Measurements from ENCODE around the gene NOB1. TPM values are rescaled to one million over a fixed set of nuclear protein-coding genes. Genes with fewer than 3 reads are reported as not detected.

NOB1 gene
- total RNA-seq, 1 experiment from 2014 or later: 31.9 TPM

DNA sequence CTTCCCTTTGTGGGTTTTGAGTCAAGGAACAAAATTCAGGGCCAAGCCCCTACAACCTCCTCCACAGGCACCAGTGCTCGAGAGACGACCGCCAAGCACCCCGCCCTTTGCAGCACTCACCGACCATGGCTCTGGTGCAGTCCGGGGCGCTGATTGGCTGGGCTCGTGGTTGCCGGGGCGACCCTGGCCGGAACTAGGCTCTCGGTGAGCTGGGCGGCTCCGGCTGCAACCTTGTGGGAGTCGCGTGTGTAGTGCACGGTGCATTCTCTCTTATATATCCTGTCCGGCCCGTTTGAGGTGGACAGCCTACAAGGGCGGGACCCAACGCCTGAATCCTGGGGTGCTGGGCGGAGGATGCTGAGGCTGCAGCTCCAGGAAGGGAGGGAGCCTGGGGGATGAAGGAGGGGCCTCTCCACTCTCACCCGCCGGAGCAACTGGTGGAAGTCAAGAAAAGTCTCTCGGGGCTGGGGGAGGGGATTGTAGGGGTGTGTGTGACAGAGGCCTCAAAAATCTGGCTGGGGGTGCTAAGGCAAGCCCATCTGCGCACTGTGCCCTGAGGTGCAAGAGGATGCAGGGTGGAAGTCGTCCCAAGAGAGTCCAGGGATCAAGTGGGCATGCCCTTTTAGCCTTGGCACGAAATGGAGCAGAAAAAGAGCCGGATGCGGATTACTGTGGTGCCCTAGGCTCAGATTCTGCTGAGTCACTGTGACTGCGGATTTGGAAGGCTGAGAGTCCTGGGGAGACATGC lies 28.2 kb downstream of the NOB1 start, which contains the start of gene NQO1:
Gene NQO1 (minus strand): TSS at position 248 of the 748 bp plus-strand sequence. CDS start 121 bp downstream, at position 127.
- H3K4me3 ChIP-seq (ENCODE audit: low read length): peak within 1 kb of the TSS; percentile 85
- BruUV-seq (replicated peaks): no TSS peak
- CTCF ChIA-PET: interaction anchor here (0.6 to 1.0 kb wide), 3 partner anchors 13 to 28 kb away, joined by 3 to 4 read pairs (median 3); partner anchors contain the start of gene NOB1
- H3K36me3 ChIP-seq (ENCODE audit: low read depth, low read length): no peaks in the 10 kb centered on the region
- H3K9ac ChIP-seq (ENCODE audit: low read length): peak within 1 kb of the TSS; percentile 99
- H3K27ac ChIP-seq (ENCODE audit: low read length): peak within 1 kb of the TSS; percentile 100
- H3K9me3 ChIP-seq (ENCODE audit: low read length): no peaks in the 10 kb centered on the region
- H3K27me3 ChIP-seq (ENCODE audit: low read length): no peaks in the 10 kb centered on the region
- H3K9me2 ChIP-seq (replicated peaks; ENCODE audit: low read length): no peaks in the 10 kb centered on the region
- POLR2A ChIA-PET (ENCODE audit: unreplicated experiment): no interaction called here
- peak; percentile 95 for DNase-seq
- H3K4me2 ChIP-seq (ENCODE audit: low read length): peak within 1 kb of the TSS; percentile 83
- peaks cover 7% of the 10 kb centered on the region; the same call in 1 of the 2 replicates for H4K20me1 ChIP-seq (ENCODE audit: low read length)
- peaks cover 37% of the 10 kb centered on the region for H3K4me1 ChIP-seq (ENCODE audit: insufficient read depth, low read length)
- intact Hi-C loops (cut with micrococcal nuclease): loop anchor here (1.0 kb wide), 1 partner anchor 28 kb away; the partner anchor contains the start of gene NOB1
- peaks cover 69% of the 10 kb centered on the region for H3K79me2 ChIP-seq (ENCODE audit: low read length)
- TF ChIP-seq, protein P1, sequence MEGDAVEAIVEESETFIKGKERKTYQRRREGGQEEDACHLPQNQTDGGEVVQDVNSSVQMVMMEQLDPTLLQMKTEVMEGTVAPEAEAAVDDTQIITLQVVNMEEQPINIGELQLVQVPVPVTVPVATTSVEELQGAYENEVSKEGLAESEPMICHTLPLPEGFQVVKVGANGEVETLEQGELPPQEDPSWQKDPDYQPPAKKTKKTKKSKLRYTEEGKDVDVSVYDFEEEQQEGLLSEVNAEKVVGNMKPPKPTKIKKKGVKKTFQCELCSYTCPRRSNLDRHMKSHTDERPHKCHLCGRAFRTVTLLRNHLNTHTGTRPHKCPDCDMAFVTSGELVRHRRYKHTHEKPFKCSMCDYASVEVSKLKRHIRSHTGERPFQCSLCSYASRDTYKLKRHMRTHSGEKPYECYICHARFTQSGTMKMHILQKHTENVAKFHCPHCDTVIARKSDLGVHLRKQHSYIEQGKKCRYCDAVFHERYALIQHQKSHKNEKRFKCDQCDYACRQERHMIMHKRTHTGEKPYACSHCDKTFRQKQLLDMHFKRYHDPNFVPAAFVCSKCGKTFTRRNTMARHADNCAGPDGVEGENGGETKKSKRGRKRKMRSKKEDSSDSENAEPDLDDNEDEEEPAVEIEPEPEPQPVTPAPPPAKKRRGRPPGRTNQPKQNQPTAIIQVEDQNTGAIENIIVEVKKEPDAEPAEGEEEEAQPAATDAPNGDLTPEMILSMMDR (conservative IDR thresholded peaks at IDR 0.05; ENCODE audit: low read depth, low read length): no peak
- TF ChIP-seq EZH2 (IDR thresholded peaks at IDR 0.05; ENCODE audit: low read length, unreplicated experiment) (no peak), EZH2phosphoT487 (IDR thresholded peaks at IDR 0.05; ENCODE audit: borderline replicate concordance, low read length) (no peak)
- no peaks in the 10 kb centered on the region for H3F3A ChIP-seq (ENCODE audit: low read length, unreplicated experiment)
- peak; percentile 94 for ATAC-seq
- peak within 1 kb of the TSS; percentile 59 for H2AFZ ChIP-seq (ENCODE audit: low read length)

DNA sequence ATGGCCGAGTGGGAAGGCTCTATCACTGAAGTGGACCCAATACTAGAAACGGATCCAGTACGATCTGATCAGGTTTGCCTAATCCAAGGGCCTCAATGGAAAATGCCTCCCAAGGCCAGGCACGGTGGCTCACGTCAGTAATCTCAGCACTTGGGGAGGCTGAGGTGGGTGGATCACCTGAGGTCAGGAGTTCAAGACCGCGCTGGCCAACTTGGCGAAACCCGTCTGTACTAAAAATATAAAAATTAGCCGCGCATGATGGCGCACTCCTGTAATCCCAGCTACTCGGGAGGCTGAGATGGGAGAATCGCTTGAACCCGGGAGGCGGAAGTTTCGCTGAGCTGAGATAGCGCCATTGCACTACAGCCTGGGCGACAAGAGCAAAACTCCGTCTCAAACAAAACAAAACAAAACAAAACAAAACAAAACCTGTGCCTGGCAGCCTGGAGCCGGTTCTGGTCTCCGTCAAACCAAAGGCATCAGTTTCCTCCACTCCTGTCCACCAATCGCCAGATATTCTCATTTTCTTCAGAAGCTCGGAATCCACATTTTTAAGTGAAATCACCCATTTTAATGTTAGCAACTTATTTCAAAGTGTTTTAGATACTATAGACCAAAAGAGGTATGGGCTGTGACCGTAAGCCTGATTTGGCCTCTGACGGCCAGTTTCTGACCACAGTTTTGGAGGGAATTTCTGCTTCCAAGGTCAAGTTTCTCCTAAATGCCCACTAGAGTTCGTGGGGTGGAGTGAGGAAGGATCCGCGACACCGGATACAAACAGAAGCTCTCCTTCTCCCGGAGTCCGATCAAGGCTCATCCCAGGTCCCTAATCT lies 29.0 kb downstream of the NOB1 start:
- ATAC-seq (no peak), DNase-seq (no peak)
- Histone ChIP-seq H3K4me1 (ENCODE audit: insufficient read depth, low read length) (peaks cover 37% of the 10 kb centered on the region), H2AFZ (ENCODE audit: low read length) (peak overlapping the region; percentile 55), H3K27ac (ENCODE audit: low read length) (peak overlapping the region; percentile 100), H3K4me2 (ENCODE audit: low read length) (peak overlapping the region; percentile 83), H4K20me1 (ENCODE audit: low read length) (peaks cover 7% of the 10 kb centered on the region; the same call in 1 of the 2 replicates), H3K27me3 (ENCODE audit: low read length) (no peaks in the 10 kb centered on the region), H3F3A (ENCODE audit: low read length, unreplicated experiment) (no peaks in the 10 kb centered on the region), H3K9ac (ENCODE audit: low read length) (peak overlapping the region; percentile 99), H3K9me2 (replicated peaks; ENCODE audit: low read length) (no peaks in the 10 kb centered on the region), H3K9me3 (ENCODE audit: low read length) (no peaks in the 10 kb centered on the region), H3K4me3 (ENCODE audit: low read length) (peak overlapping the region; percentile 85), H3K79me2 (ENCODE audit: low read length) (peaks cover 77% of the 10 kb centered on the region), H3K36me3 (ENCODE audit: low read depth, low read length) (no peaks in the 10 kb centered on the region)
- TF ChIP-seq, protein P1 (conservative IDR thresholded peaks at IDR 0.05; ENCODE audit: low read depth, low read length): no peak
- TF ChIP-seq EZH2 (IDR thresholded peaks at IDR 0.05; ENCODE audit: low read length, unreplicated experiment) (no peak), EZH2phosphoT487 (IDR thresholded peaks at IDR 0.05; ENCODE audit: borderline replicate concordance, low read length) (no peak)
- POLR2A ChIA-PET (ENCODE audit: unreplicated experiment): no interaction called here
- intact Hi-C loops (cut with micrococcal nuclease): loop anchor here (1.0 kb wide), 1 partner anchor 29 kb away; the partner anchor contains the start of gene NOB1
- BruUV-seq (replicated peaks): TSS peak; percentile 72
- CTCF ChIA-PET: interaction anchor here (0.6 to 1.0 kb wide), 3 partner anchors 14 to 29 kb away, joined by 3 to 4 read pairs (median 3); partner anchors contain the start of gene NOB1

Measured in PC-3 (cell line).